ENCODE data around the gene ROBO1.
"Not testable (repeated sequence)": the region's sequence is repeated elsewhere in the genome, so short reads cannot be mapped to it uniquely, and the experiment has no call there.

ROBO1 gene

DNA sequence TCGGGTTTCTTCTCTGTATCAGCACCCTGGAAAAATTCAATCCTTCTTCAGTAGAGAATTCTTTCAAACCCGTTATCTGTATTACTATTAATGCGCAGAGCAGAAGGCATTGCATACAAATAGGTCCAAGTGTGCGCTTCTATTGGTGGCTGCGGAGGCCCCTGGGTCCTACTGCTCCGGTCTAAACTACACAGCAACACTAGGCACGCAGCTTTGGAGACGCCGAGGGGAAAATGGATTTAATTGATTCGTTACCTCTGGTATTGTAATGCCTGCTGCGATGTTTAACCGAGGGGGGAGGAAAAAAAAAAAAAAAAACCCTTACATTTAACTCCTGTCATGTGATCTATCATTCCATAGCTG is at the start of gene ROBO1:
Gene ROBO1, minus strand, starts transcription at position 94 of the 363 bp plus-strand sequence.
- no peak for DNase-seq

DNA sequence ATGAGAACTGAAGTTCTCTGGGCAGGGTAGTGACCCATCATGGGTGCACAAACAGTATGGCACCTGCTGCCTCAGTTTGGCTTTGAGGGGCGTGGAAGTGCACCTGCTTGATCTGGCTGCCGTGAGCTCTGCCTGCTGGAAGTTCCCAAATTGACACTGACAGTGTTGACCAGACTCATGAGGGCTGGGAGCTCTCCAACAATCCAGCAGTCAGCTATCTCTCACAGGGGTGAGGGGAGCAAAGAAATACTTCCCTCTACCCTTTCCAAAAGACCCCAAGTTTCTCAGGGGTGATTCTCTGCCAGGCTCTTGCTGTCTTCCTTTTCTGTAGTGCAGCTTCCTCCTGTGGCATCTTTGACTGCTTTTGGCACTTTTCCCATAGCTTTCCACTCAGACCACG is 49.4 kb upstream of the ROBO1 start:
- no peak for DNase-seq

DNA sequence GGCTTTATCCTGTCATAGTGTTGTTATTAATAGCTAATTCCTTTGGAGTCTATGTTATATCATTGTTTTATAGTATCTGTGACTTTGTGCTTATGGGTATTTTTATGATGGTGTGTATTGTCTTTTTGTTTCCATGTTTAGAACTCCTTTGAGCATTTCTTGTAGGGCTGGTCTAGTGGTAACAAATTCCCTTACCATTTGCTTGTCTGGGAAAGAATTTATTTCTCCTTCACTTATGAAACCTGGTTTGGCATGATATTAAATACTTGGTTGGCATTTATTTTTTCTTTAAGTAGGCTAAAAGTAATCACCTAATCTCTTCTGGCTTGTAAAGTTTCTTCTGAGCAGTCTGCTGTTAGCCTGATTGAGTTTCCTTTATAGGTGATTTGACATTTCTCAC is 47.7 kb upstream of the ROBO1 start:
- no peak for DNase-seq

DNA sequence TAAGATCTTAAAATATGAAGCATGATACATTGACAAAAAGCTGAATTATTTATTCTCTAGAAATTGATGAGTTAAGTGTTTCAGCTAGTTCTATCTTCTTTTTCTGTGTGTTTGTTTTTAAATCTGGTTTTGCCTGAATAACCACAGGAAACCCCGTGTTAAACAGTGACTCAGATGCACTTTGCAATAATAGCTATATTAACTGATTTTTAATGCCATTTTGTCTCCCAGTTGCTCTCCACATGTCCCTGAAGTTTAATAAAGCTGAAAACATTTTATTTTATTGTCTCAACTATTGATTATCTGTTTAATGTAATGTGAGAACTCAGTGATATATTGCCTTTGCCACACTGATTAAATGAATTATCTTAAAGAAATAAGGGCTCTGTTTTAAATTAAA is 42.8 kb upstream of the ROBO1 start:
- no peak for DNase-seq

DNA sequence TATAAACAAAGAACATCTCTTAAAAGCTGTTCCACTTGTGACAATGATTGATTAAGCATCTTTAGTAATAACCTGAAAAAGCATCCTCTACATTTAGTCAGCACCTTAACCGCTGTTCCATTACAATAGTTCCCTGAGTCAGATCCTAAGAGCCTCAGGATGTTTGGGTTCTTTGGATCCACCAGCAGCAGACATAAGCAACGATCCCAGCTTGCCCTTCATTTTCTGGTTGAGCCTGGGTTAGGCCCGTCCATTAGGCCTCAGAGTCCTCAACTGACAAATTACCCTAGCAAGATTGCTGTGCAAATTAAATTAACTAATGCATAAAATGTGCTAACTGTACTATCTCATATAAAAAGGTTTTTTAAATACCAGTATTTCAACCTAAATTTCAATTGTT is 42.3 kb upstream of the ROBO1 start:
- no peak for DNase-seq

DNA sequence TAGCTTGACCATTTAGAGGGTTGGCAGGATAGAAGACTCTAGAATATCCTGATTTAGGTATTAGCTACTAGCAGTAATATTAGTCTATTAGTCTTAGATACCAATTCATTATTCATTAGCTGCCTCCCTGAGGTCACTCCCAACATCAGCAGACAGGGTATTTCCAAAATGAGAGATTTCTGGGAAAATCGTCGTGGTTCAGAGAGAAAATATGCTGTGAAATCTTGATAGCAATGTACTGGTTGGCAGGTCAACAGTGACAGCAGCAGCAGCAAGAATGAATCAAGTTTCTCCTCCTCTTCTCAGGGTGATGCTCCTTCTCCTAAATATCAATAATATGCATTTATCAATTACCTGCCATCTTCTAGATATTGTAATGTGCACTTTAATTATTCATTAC is 41.3 kb upstream of the ROBO1 start:
- DNase-seq, result no peak

DNA sequence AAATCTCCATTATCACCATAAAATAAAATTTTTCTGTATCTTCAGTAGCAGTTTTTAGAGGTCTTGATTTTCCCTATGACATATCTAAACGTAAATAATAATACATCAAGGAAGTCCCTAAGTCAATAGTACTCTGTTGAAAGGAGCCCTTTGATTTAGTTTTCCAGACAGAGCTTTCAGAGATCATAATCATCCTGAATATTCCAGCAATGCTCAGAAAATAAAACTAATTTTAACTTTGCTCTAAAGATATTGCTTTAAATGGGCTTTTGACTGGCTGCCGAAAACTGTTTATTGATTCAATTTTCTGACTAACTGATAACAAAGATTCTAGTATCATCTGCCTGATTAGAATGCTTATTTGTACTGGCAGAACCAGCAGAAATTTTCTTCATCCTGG is 40.7 kb upstream of the ROBO1 start:
- no peak for DNase-seq

DNA sequence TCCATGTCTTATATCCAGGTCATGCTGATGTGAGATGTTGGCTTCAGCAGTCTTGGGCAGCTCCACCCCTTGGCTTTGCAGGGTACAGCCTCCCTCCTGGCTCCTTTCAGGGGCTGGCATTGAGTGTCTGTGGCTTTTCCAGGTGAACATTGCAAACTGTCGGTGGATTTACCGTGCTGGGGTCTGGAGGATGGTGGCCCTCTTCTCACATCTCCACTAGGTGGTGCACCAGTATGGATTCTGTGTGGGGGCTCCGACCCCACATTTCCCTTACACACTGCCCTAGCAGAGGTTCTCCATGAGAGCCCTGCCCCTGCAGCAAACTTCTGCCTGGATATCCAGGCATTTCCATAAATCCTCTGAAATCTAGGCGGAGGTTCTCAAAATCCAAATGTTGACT is 22.4 kb upstream of the ROBO1 start:
- DNase-seq, result not testable (repeated sequence)

DNA sequence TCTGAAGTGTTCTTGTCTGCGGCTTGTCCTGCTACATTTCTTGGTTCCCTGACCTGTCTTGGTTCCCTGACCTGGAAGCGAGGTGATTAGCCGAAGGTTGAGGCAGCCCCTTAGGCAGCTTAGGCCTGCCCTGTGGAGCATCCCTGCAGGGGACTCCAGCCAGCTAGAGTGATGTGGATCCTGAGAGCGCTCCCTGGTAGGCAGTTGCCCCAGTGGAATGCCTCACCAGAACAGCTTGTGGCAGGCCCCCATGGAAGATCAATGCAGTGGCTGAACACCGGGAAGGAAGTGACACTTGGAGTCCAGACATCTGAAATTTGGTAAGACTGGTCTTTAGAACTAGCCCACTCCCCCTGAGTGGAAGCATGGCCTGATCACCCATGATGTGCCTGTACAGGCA is 5.5 kb upstream of the ROBO1 start:
- DNase-seq, result no peak

DNA sequence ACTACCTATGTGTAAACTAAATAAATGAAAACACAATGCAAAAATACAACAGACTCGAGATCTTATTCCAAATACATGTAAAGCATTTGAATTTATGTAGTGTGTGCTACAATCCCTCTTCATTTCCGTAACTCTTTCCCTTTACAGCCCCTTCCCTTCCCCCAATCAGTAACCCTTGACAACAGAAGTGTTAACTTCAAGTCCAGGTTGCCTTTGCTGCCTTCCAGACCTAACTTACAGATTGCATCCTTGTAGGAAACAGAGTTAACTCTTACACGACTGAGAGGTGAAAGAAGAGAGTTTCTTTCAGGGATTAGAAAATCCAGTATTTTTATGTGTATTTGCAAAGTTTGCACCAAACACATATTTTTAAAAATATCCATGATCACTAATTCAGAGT is 1.4 kb upstream of the ROBO1 start:
- no peak for DNase-seq

DNA sequence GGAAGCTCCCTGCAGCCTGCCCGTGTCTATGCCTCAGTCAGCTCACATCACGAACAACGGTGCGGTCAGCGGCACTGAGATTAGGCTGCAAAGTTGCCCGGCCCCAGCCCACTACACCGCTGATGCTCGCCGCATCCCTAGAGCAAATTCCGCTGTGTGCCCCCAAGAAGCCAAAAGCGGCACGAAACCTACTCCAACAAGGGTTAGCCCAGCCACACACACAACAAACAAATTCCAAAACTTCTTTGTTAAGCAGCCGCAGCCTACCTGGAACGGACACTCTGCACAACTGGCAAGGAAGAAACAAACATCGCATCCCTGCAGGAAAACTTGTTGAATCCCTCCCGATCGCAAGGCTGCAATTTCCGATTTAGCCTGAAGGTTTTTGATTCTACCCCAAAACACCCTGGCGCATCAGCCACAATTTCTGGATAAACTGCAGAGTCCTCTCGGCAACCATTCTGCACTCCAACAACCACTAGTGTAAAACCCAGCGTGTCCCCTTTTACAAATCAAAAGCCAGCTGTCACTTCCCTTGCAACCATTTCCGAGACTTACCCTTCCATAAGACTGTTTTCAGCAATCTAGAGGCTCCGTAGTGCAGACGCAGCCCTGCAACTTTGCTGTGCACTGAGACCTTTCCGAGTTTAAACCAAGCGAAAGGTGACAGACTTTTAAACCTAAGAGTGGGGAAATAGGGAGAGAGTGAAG is 449 bp downstream of the ROBO1 start:
- no peak for DNase-seq

DNA sequence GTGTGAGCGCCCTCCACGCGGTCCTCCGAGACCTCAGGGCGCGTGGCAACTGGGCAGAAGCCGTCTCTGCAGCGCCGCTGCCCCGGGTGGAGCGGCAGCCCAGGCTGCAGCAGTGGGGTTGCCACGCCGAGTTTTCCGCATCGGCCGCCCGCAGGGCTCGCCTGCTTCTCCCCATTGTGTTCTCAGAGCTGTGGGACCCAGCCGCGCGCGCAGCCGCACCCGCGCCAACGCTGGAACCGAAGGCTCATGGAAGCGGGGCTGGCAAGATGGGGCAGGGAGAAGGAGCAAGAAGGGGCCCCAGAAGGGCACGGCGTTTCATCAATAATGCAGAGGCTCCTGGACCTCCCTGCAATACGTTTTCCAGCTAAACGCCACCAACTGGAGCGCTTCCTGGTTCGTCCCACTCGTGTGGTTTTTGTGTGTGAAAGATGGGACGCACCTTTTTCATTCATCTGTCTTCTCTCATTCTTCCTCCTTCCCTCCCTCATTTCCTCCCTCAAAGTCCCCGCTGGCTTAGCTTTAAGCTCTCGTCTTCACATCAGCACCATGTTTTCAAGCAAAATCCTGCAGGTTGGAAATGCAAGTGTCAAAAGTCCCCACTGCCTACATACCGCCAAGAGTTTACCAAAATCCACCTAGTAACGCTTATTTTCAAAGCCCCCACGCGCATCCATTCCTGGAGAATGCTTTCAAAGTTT is 1.2 kb downstream of the ROBO1 start:
- no peak for DNase-seq

DNA sequence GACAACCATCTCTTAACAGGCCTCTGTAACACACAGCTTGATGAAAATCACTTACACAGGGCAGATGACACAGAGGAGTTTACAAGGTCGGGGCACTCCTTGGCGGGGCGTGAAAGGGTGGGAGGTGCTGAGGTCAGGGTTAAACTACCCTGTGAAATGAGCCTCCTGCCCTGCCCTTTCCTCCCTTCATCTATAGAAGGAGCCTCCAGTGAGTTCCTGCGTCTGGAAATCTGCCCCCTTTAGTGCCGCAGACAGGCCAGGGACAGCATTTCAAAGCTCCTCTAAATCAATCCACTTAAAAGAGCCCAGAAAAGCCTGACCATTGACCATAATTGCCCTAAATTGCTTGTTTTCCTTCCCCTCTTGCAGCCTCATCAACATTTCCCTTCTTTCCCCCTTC is 1.9 kb downstream of the ROBO1 start:
- no peak for DNase-seq

DNA sequence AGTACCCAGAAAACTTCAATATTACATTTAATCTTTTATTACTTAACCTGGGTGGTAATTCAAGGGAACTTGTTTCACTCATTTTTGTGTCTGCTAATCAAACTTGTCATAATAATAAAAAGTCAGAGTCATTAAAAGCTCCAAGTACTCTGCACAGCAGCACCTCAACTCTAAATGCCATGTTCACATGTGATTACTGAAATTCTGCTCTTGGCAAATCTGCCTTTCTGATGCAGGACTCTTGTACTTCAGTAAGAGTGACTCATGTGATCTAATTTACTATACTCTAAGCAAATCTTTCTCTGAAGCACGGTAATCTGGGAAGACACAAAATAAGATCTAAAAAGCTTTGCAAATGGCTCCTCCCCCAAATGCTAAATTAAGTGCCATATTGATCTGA is 6.4 kb downstream of the ROBO1 start:
- no peak for DNase-seq

DNA sequence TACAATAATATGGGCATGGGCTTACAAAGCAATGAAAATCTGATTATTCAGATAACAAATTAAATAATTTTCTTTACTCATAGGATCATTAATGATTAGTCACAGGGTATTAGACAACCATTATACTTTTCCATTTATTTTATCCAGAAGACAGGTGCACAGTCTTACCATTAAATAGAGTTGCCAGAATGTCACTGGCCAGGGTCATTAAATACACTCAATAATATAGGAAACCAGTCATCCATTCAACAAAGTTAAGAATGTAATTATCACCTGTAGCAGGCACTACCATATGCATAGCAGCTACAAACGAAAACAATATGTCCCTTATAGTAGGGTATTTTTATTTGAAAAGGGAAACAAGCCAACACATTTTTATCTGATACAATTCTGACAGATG is 16.1 kb downstream of the ROBO1 start:
- no peak for DNase-seq

DNA sequence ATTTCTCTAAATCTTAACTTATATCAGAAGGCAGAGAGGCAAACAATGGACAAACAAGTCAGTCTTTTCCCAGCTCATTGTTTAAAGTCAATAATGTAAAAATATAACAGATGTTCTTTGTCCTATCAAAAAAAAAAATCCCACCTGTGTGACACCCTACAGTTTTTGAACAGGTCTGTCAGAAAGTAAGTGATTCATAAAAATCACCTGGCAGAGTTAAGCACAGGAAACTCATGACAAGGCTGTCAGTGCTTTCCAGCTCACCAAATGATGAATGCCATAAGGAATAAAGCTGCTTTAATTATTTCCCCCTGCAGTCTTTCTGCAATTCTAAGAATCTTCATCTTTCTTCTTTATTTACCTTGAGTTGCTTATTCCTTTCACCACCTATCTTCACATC is 30.3 kb downstream of the ROBO1 start:
- DNase-seq, result no peak

DNA sequence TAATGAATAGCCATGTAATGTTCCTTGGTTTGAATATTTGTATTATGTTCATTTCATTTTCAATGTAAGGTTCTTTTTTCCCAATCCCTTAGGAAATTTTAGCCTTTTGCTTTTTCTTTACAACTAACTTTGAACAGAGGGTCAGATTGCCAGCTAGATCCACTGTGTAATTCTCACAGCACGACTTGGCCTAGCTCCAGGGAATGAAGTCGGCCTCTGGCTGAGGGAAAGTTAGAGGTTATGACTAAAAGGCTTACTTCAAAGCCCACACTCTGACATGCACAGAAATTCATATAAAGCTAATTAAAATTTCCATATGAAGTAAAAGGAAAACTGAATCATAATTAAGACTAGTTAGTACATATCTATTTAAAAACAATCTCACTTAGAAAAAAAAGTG is 38.7 kb downstream of the ROBO1 start:
- DNase-seq, result no peak

DNA sequence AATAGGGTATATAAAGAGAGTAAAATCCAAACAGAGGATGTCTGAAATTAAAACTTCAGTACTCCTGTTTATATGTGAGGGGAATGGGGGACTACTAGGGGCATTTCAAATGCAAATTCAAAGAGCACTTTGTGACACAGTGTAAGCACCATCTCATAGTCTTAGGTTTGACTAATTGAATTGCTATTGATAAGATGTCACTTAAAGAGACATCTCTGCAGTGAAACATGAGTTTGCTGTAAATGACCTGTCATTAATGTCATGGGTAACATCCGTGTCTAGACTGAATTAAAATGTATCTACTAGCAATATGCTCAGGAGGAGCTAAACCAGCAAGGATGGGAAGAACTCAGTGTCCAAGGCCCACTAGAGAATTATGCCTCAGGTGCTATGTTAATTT is 41.0 kb downstream of the ROBO1 start:
- no peak for DNase-seq

DNA sequence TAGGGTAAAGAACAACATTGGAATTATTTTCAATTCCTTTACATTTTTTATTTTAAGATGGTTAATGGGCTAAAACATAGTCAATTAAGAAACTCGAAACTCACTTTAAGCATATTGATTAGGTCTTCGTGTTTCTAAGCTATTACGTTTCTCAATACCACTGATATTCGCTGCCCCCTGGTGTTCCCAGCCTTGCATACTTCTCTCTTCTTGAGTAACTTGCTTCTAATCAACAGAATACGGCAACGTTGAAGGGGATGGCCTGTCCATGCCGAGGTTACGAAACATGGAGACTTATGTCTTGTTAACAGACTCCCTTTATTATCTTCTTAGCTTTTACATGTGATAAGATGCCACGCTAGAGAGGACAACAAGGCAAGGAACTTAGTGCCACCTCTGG is 43.6 kb downstream of the ROBO1 start:
- DNase-seq, result no peak

DNA sequence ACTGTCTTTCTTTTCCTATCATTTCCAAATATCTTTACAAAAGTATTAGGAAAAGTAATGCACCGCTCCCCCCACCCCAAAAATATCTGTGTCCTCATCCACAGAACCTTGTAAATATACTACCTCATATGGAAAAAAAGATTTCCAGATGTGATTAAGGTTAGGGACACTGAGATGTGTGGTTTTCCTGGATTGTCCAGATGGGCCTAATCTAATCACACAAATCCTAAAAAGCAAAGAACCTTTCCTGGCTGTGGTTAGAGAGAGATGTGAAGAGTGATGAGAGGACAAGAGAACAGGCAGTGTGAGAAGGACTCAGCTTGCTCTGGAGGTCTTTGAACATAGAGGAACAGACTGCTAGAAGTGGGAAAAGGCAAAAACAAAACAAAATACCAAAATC is 77.7 kb downstream of the ROBO1 start:
- no peak for DNase-seq

DNA sequence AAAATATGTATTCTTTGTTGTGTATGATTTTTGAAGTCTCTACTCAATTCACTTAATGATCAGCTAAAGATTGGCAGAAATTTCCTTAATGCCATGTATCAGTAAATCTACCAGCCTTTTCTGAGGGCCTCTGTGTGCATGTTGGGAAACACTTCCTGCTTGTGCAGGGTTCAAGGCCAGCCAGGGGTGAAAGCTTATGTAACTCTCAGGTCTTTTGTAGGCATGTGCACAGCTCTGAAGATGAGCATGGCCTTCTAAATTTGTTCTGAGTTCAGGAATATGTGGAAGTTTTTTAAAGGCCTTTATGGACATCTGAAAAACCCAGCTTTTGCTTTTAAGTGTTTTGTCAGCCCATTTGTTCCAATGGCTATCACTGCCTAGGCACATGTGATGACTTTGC is 82.7 kb downstream of the ROBO1 start:
- DNase-seq, result no peak

DNA sequence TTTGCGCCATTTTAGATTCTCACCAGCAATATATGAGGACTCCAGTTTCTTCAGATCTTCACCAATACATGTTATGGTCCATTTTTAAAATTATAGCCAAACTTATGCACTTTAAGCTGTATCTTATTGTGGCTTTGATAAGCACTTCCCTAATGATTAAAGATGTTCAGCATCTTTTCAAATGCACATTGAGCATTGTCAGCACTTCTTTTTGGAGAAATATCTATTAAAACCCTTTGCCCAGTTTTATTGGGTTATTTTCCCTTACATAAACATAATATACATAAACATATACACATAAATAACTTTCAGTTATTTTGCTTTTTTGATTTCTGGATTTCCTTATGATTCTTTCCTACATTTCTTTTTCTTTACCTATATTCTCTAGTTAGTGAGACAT is 83.8 kb downstream of the ROBO1 start:
- no peak for DNase-seq

DNA sequence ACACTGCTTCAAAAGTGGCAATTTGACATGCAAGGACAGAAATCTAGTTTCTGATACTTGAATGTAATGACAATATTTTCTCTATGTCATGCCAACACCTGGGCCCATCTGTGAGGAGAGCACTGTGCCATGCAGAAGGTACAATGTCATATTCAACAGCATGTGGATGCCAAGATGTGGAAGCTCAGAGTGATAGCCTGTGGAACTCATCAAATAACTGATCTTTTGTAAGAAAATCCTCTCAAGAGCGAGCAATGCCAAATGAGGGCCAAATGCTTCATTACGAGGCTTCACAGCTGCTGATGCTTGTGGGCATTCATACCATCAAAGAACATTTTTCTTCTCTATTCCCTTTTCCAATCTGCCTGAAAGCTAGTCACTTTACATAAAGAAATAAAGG is 95.1 kb downstream of the ROBO1 start:
- DNase-seq, result no peak

DNA sequence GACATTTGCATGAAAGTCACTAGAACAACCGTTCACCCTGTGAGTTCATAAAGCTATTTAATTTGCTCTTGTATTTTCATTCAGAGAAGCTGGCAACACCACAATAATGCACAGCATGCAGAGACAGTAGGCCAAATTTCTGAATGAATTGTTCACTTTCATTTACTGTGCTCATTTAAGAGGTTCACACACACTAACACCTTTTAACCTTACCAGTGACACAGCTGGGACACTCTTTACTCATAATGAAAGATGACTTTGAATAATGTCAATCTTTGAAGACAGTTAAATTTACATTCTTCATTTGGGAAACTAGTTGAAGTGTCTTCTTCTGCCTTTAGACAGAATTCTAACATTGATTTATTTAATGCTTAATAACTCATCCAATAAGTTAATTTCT is 95.7 kb downstream of the ROBO1 start:
- no peak for DNase-seq

DNA sequence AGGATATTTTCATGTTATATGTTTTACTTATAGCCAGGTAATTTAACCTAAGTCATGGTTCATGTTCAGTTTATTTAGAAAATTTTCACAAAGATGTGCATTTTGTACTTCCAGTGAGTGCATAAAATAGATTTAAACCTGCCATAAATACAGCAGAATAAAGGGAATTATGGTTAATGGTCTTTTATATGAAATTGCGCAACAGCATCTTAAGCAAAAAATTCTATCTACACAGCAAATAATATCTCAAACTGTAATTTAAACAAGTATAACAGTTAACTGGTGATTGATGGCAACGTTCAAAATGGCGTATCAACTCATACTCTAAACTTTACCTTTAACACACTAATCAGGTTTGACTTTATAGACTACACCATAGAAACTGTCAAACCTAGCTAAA is 97.6 kb downstream of the ROBO1 start:
- DNase-seq, result no peak

All from hematopoietic multipotent progenitor cell treated with erythropoietin and hydrocortisone succinate and interleukin-3 and kit ligand, for 6 days (in vitro differentiated cells).